ENCODE measurements around the gene SETD1B. TPM values are rescaled to one million over a fixed set of nuclear protein-coding genes. Genes with fewer than 3 reads are reported as not detected.
A peak's percentile ranks its signal among the peaks of the same experiment; 100 is the strongest.

Gene SETD1B
- total and polyA plus RNA-seq, 2 experiments from 2014 or later = 2.4 to 15.1 TPM

- TF ChIP-seq CTCF (IDR thresholded peaks at IDR 0.05; ENCODE audit: low read depth, low read length) = no peak
- Histone ChIP-seq H3K4me3 (no peak overlapping the region), H3K27ac (no peak overlapping the region), H3K9me3 (ENCODE audit: low read depth) (no peaks in the 10 kb centered on the region), H3K27me3 (no peaks in the 10 kb centered on the region), H3K36me3 (no peaks in the 10 kb centered on the region), H3K4me1 (ENCODE audit: low read depth) (peaks cover 40% of the 10 kb centered on the region)
- peak in 1 of 2 donors; percentile 61 for DNase-seq (ENCODE audit: low read depth in 1 of 2, low spot score in 1 of 2)
Measured at GRCh38 chr12:121765573-121765972, 38.2 kb upstream of the SETD1B start.

DNA sequence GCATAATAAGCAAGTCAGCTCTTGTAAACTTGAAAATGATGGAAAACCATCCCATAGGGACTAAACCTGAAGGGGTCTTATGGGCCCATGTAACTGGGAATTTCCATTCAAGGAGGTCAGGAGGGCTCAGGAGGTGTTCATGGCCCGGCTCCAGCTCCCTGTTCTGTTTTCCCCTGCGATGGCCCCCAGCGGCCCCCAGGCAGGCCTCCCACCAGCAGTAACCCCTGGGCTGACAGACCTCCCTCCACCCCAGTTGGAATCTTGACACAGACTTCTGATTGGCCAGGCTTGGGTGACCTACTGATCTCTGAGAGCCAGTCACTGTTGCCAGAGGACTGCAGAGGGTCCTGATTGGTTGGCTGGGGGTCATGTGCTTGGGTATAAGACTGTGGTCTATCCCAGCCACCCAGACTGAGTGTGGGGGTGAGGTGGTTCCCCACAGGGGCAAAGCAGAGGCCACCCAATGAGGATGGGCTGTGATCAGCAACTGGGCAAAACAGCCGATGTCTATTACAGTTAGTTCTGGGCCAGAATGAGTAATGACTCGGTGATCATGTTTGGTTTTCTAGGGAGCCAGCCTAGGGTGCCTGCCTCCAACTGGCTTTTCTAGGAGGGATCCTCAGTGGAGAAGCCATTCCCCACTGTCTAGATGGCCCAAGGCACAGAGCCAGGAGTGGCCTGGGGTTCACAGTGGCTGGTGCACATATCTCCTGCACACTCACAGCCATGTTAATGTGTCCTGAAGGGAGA lies 37.3 kb upstream of the SETD1B start:
- Histone ChIP-seq H3K4me3 (no peak overlapping the region), H3K4me1 (ENCODE audit: low read depth) (peaks cover 43% of the 10 kb centered on the region), H3K27me3 (no peaks in the 10 kb centered on the region), H3K27ac (no peak overlapping the region), H3K9me3 (ENCODE audit: low read depth) (no peaks in the 10 kb centered on the region), H3K36me3 (no peaks in the 10 kb centered on the region)
- DNase-seq (ENCODE audit: low read depth in 1 of 2, low spot score in 1 of 2) = no peak
- TF ChIP-seq CTCF (IDR thresholded peaks at IDR 0.05; ENCODE audit: low read depth, low read length) = no peak

DNA sequence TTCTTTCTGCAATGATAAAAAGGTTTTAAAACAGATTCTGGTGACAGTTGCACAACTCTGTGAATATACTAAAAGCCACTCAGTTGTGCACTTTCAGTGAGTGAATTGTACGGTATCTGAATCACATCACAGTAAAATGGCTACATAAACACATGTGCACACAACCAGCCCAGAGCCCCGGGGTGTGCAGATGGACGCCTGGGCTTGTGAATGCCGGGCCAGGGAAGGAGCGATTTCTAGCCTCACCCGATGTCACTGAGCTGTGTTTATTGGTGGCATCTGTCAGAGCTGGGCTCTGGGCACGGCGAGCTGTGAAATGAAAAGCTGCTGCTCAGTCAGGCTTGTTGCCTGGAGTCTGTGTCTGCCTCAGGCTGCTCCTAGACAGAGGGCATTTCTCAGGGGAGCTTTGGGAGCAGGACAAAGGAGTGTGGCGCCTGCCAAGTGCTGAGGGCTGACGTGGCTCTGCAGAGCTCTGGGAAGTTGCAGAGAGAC lies 36.2 kb upstream of the SETD1B start:
- peaks cover 37% of the 10 kb centered on the region for H3K4me1 ChIP-seq (ENCODE audit: low read depth)
- DNase-seq (ENCODE audit: low read depth in 1 of 2, low spot score in 1 of 2) = peak in 1 of 2 donors; percentile 82
- peak overlapping the region; percentile 71 for H3K27ac ChIP-seq
- H3K4me3 ChIP-seq = no peak overlapping the region
- no peak for TF ChIP-seq CTCF (IDR thresholded peaks at IDR 0.05; ENCODE audit: low read depth, low read length)
- no peaks in the 10 kb centered on the region for H3K36me3 ChIP-seq
- H3K27me3 ChIP-seq = no peaks in the 10 kb centered on the region
- no peaks in the 10 kb centered on the region for H3K9me3 ChIP-seq (ENCODE audit: low read depth)

DNA sequence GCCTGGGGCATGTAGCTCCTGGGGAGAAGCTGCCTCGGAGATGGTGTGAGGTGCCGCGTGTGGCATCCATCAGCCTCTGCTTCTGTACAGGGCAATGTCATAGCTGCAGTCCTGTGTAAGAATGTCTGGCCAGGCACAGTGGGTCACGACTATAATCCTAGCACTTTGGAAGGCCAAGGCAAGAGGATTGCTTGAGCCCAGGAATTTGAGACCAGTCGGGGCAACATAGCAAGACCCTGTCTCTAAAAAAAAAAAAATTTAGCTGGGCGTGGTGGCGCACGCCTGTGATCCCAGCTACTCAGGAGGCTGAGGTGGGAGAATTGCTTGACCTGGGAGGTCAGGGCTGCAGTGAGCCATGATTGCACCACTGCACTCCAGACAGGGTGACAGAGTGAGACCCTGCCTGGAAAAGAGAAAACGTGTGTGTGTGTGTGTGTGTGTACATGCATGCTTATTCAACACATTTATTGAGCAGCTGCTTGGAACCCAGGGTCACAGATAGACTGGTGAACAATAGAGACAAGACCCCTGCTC lies 34.4 kb upstream of the SETD1B start:
- no peak for TF ChIP-seq CTCF (IDR thresholded peaks at IDR 0.05; ENCODE audit: low read depth, low read length)
- no peak for DNase-seq (ENCODE audit: low read depth in 1 of 2, low spot score in 1 of 2)
- Histone ChIP-seq H3K4me1 (ENCODE audit: low read depth) (peaks cover 34% of the 10 kb centered on the region), H3K27ac (peak overlapping the region; percentile 68), H3K4me3 (no peak overlapping the region), H3K36me3 (no peaks in the 10 kb centered on the region), H3K9me3 (ENCODE audit: low read depth) (no peaks in the 10 kb centered on the region), H3K27me3 (no peaks in the 10 kb centered on the region)

DNA sequence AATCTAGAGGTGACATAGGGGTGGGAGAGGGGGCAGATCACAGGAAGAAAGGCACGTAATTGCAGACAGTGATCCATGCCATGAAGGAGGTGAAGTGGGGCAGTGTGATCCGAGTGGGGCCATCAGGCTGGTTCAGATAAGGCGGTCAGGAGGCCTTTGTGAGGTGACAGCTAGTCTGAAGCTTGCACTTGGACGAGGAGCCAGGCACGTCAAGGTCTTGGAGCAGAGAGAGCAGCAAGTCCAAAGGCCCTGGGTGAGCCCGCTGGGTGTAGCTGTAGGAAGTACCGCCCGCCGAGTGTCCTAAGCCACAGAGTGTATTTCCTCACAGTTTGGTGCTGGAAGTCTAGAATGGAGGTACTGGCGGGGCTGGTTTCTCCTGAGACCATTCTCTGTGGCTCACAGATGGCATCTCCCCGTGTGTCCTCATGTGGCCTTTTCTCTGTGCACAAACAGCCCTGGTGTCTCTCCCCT lies 33.9 kb upstream of the SETD1B start:
- H3K27ac ChIP-seq = peak overlapping the region; percentile 68
- H3K9me3 ChIP-seq (ENCODE audit: low read depth) = no peaks in the 10 kb centered on the region
- peak in 1 of 2 donors; percentile 52 for DNase-seq (ENCODE audit: low read depth in 1 of 2, low spot score in 1 of 2)
- no peak for TF ChIP-seq CTCF (IDR thresholded peaks at IDR 0.05; ENCODE audit: low read depth, low read length)
- H3K4me3 ChIP-seq = no peak overlapping the region
- H3K27me3 ChIP-seq = no peaks in the 10 kb centered on the region
- H3K4me1 ChIP-seq (ENCODE audit: low read depth) = peaks cover 34% of the 10 kb centered on the region
- no peaks in the 10 kb centered on the region for H3K36me3 ChIP-seq
